DMS114 treated with DMSO at 0.1 percent for 48 hours (cell line): ENCODE measurements around the gene INPP5K.
"Not testable (repeated sequence)": the region's sequence is repeated elsewhere in the genome, so short reads cannot be mapped to it uniquely, and the experiment has no call there.

Experiments
- DNase-seq: peaks from one replicate; lab custom pipeline; 2025; ENCODE audit not compliant: unreplicated experiment; lab: John Stamatoyannopoulos, UW

INPP5K gene

GRCh38 chr17:1467898-1468492, 48.4 kb downstream of the INPP5K start:
- DNase-seq: no peak

- DNase-seq: no peak
Observed at GRCh38 chr17:1467258-1467657, 49.2 kb downstream of the INPP5K start.

- no peak for DNase-seq
Observed at GRCh38 chr17:1464186-1464585, 52.2 kb downstream of the INPP5K start.

GRCh38 chr17:1462164-1463112, 54.0 kb downstream of the INPP5K start:
- no peak for DNase-seq

GRCh38 chr17:1461198-1461944, 55.0 kb downstream of the INPP5K start:
- no peak for DNase-seq

GRCh38 chr17:1460233-1460632, 56.2 kb downstream of the INPP5K start:
- no peak for DNase-seq

- DNase-seq: peak; percentile 78
Observed at GRCh38 chr17:1455797-1456599, 60.4 kb downstream of the INPP5K start, which contains the start of gene CRK. Gene CRK, minus strand, starts transcription at chr17:1456232. Its CDS starts 115 bp downstream, at chr17:1456117.

- peak; percentile 26 for DNase-seq
Observed at GRCh38 chr17:1455291-1455796, 61.1 kb downstream of the INPP5K start.

- no peak for DNase-seq
Observed at GRCh38 chr17:1454541-1454940, 61.9 kb downstream of the INPP5K start.

GRCh38 chr17:1453694-1454093, 62.7 kb downstream of the INPP5K start:
- not testable (repeated sequence) for DNase-seq

GRCh38 chr17:1452836-1453235, 63.6 kb downstream of the INPP5K start:
- no peak for DNase-seq

- DNase-seq: not testable (repeated sequence)
Observed at GRCh38 chr17:1450261-1450660, 66.2 kb downstream of the INPP5K start.

- DNase-seq: no peak
Observed at GRCh38 chr17:1449412-1449967, 66.9 kb downstream of the INPP5K start.

- DNase-seq: no peak
Observed at GRCh38 chr17:1447052-1447451, 69.4 kb downstream of the INPP5K start.

- DNase-seq: no peak
Observed at GRCh38 chr17:1446201-1446600, 70.2 kb downstream of the INPP5K start.

GRCh38 chr17:1445695-1446094, 70.7 kb downstream of the INPP5K start:
- DNase-seq: not testable (repeated sequence)
